ENCODE results near the gene SHISA6. TPM values are rescaled to one million over a fixed set of nuclear protein-coding genes. Genes with fewer than 3 reads are reported as not detected.
A peak's percentile ranks its signal among the peaks of the same experiment; 100 is the strongest.

The SHISA6 gene
- total and polyA plus RNA-seq, 8 donors, result 0.16 to 1.3 (median 0.40) TPM

DNA sequence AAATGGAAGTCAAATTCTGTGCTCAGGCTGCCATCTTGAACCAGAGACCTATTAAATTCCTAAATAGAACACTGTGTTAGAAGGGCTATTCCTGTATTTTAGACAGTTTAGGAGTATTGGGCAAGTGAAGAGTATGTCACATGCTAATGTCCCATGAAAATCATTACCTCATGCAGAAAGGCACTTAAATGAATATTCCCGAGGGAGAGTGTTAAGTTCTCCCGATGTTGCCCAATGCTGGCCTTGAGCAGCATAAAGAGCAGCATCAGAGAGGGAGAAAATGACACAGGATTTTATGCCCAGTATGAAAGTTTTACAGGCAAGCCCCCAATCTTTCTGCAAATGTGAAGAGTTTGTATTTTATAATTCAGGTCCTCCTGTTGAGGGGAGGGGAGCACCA lies 28.2 kb upstream of the SHISA6 start:
- TF ChIP-seq, protein P1, sequence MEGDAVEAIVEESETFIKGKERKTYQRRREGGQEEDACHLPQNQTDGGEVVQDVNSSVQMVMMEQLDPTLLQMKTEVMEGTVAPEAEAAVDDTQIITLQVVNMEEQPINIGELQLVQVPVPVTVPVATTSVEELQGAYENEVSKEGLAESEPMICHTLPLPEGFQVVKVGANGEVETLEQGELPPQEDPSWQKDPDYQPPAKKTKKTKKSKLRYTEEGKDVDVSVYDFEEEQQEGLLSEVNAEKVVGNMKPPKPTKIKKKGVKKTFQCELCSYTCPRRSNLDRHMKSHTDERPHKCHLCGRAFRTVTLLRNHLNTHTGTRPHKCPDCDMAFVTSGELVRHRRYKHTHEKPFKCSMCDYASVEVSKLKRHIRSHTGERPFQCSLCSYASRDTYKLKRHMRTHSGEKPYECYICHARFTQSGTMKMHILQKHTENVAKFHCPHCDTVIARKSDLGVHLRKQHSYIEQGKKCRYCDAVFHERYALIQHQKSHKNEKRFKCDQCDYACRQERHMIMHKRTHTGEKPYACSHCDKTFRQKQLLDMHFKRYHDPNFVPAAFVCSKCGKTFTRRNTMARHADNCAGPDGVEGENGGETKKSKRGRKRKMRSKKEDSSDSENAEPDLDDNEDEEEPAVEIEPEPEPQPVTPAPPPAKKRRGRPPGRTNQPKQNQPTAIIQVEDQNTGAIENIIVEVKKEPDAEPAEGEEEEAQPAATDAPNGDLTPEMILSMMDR (IDR thresholded peaks at IDR 0.05), result no peak
- no peaks in the 10 kb centered on the region for H3K27me3 ChIP-seq
- no peak overlapping the region for H3K4me3 ChIP-seq
- DNase-seq, result no peak
- no peaks in the 10 kb centered on the region for H3K36me3 ChIP-seq
- ATAC-seq, result no peak
- no peaks in the 10 kb centered on the region for H3K9me3 ChIP-seq
- WGBS, 2 donors, result 53 to 67% methylated on average over 2 of the region's 2 CpGs
- no peak for FAIRE-seq
- H3K27ac ChIP-seq, result no peak overlapping the region
- intact Hi-C loops (cut with DNase I), result no loop called here
- no peaks in the 10 kb centered on the region for H3K4me1 ChIP-seq

DNA sequence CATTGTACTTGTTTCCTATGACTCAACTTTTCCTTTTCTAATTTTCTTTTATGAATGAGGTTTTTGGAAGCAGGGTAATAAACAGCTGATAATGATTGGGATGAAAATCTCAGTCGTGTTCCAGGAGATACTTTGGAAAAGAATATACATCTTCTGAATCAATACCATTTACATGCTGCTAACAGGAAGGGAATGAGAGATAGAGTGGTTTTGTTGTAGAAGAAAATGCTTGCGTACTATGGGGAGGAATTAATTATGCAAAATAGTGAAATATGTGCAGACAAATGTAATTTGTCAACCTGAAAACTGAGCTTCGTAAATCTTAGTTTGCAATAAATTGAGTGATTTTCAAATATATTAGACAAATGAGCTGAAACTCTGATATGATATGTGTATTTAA lies 24.0 kb upstream of the SHISA6 start:
- no peak for DNase-seq
- H3K4me3 ChIP-seq, result no peak overlapping the region

DNA sequence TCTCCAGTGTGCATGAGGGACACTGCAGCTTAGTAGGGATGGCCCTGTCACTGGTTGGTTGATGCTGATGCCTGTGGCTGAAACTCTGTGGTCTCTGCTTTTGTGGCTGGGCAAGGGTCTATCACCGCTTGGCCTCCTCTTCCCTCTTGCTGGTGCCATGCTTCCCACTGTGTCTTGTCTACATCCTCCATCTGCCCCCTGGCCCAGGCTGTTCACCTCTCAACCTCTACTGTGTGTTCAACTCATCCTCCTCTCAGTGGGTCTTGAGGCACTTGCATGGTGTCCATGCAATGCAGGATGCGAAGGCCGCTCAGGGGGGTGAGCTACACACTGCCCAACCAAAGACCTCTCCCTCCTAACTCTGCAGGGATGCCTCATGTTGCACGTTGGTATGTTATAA lies 19.8 kb upstream of the SHISA6 start:
- intact Hi-C loops (cut with DNase I), result no loop called here
- no peaks in the 10 kb centered on the region for H3K4me1 ChIP-seq
- TF ChIP-seq, protein P1 (IDR thresholded peaks at IDR 0.05), result no peak
- ATAC-seq (no peak), DNase-seq (no peak), FAIRE-seq (no peak)
- WGBS, 2 donors, result 72 to 77% methylated on average over 4 of the region's 4 CpGs
- H3K4me3 ChIP-seq, result no peak overlapping the region
- H3K36me3 ChIP-seq, result no peaks in the 10 kb centered on the region
- H3K27me3 ChIP-seq, result no peaks in the 10 kb centered on the region
- H3K27ac ChIP-seq, result no peak overlapping the region
- no peaks in the 10 kb centered on the region for H3K9me3 ChIP-seq

More for the DNA sequence above, 24.0 kb upstream of the SHISA6 start:
- TF ChIP-seq, protein P1 (IDR thresholded peaks at IDR 0.05), result no peak
- Histone ChIP-seq H3K36me3 (no peaks in the 10 kb centered on the region), H3K27ac (no peak overlapping the region), H3K27me3 (no peaks in the 10 kb centered on the region), H3K9me3 (no peaks in the 10 kb centered on the region), H3K4me1 (no peaks in the 10 kb centered on the region)
- intact Hi-C loops (cut with DNase I), result no loop called here
- no peak for ATAC-seq
- WGBS, 2 donors, result 54 to 71% methylated on average over 3 of the region's 3 CpGs
- no peak for FAIRE-seq

- WGBS, 2 donors, result 17 to 22% methylated on average over 5 of the region's 5 CpGs
- no peak for FAIRE-seq
- no peaks in the 10 kb centered on the region for H3K4me1 ChIP-seq
Observed at GRCh38 chr17:11221721-11222120, 19.3 kb upstream of the SHISA6 start.

DNA sequence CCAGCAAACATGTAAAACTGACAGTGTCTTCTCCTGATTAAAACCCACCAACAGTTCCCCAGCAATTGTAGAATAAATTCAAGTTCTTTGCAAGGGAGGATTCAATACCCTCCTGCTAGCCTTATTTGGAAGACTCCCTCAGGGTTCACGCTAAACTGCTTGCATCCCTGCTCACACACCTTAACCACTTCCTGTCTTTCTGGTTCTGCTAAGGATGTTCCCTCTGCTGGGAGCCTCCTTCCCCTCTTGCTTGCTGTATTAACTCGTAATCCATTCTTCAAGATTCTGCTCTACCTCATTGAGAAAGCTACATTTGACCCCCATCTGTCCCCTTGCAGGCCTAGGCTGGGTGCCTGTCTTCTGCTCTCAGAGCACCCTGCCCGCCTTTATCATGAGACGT lies 2.3 kb upstream of the SHISA6 start:
- 29 to 30% methylated on average over 4 of the region's 4 CpGs for WGBS, 2 donors
- FAIRE-seq (no peak), DNase-seq (no peak)

More at GRCh38 chr17:11221721-11222120, 19.3 kb upstream of the SHISA6 start:
- TF ChIP-seq, protein P1 (IDR thresholded peaks at IDR 0.05), result no peak
- Histone ChIP-seq H3K36me3 (no peaks in the 10 kb centered on the region), H3K9me3 (no peaks in the 10 kb centered on the region), H3K27ac (no peak overlapping the region), H3K4me3 (no peak overlapping the region), H3K27me3 (no peaks in the 10 kb centered on the region)
- intact Hi-C loops (cut with DNase I), result no loop called here
- ATAC-seq (peak in 1 of 4 donors; percentile 48), DNase-seq (no peak)

More for the DNA sequence above, 2.3 kb upstream of the SHISA6 start:
- no peak for ATAC-seq
- no peak overlapping the region for H3K4me3 ChIP-seq
- no peaks in the 10 kb centered on the region for H3K27me3 ChIP-seq
- intact Hi-C loops (cut with DNase I), result no loop called here
- TF ChIP-seq, protein P1 (IDR thresholded peaks at IDR 0.05), result no peak
- no peaks in the 10 kb centered on the region for H3K4me1 ChIP-seq
- H3K27ac ChIP-seq, result no peak overlapping the region
- H3K36me3 ChIP-seq, result no peaks in the 10 kb centered on the region
- H3K9me3 ChIP-seq, result no peaks in the 10 kb centered on the region
